ENCODE data around the gene PDIA6.

PDIA6 gene

GRCh38 chr2:10844097-10844496 lies 31.5 kb upstream of the PDIA6 start:
- no peak overlapping the region for H3K27ac ChIP-seq
- TF ChIP-seq, protein P1, sequence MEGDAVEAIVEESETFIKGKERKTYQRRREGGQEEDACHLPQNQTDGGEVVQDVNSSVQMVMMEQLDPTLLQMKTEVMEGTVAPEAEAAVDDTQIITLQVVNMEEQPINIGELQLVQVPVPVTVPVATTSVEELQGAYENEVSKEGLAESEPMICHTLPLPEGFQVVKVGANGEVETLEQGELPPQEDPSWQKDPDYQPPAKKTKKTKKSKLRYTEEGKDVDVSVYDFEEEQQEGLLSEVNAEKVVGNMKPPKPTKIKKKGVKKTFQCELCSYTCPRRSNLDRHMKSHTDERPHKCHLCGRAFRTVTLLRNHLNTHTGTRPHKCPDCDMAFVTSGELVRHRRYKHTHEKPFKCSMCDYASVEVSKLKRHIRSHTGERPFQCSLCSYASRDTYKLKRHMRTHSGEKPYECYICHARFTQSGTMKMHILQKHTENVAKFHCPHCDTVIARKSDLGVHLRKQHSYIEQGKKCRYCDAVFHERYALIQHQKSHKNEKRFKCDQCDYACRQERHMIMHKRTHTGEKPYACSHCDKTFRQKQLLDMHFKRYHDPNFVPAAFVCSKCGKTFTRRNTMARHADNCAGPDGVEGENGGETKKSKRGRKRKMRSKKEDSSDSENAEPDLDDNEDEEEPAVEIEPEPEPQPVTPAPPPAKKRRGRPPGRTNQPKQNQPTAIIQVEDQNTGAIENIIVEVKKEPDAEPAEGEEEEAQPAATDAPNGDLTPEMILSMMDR (IDR thresholded peaks at IDR 0.05), result no peak
- H3K4me1 ChIP-seq (ENCODE audit: control insufficient read depth in 1 of 2, insufficient read depth in 1 of 2, low read depth in 1 of 2, low read length in 1 of 2), result no peaks in the 10 kb centered on the region
- H3K27me3 ChIP-seq, result peaks cover 40% of the 10 kb centered on the region
- no peaks in the 10 kb centered on the region for H3K36me3 ChIP-seq
- H3K4me3 ChIP-seq (ENCODE audit: low read depth in 1 of 2, low read length in 1 of 2), result no peak overlapping the region
- H3K9me3 ChIP-seq, result no peaks in the 10 kb centered on the region

DNA sequence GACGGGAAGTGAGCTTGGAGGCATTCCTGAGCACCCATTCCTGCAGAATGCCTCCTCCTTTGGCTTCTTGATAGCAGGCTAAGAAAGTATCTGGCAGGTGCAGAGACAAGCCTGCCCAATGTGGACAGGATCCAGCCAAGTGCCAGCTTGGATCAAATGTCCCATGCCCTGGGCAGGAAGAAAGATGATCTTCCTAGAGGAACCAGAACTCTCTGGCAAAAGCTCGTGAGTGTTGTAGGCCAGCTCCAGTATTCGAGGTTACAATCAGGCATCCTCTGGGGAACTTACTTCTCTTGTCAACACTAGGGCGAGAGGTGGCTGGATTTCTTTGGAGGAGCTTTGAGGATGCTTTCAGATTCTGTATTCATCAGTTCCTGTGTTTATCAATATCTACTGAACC lies 29.9 kb upstream of the PDIA6 start:
- Histone ChIP-seq H3K27ac (no peak overlapping the region), H3K27me3 (peaks cover 51% of the 10 kb centered on the region)

GRCh38 chr2:10841547-10842219 lies 29.1 kb upstream of the PDIA6 start:
- H3K36me3 ChIP-seq, result no peaks in the 10 kb centered on the region
- no peak overlapping the region for H3K27ac ChIP-seq
- TF ChIP-seq, protein P1 (IDR thresholded peaks at IDR 0.05), result no peak
- no peak overlapping the region for H3K4me3 ChIP-seq (ENCODE audit: low read depth in 1 of 2, low read length in 1 of 2)
- H3K4me1 ChIP-seq (ENCODE audit: control insufficient read depth in 1 of 2, insufficient read depth in 1 of 2, low read depth in 1 of 2, low read length in 1 of 2), result no peaks in the 10 kb centered on the region
- peaks cover 56% of the 10 kb centered on the region for H3K27me3 ChIP-seq
- H3K9me3 ChIP-seq, result no peaks in the 10 kb centered on the region

More for the DNA sequence above, 29.9 kb upstream of the PDIA6 start:
- H3K4me3 ChIP-seq (ENCODE audit: low read depth in 1 of 2, low read length in 1 of 2), result no peak overlapping the region
- no peaks in the 10 kb centered on the region for H3K9me3 ChIP-seq
- H3K4me1 ChIP-seq (ENCODE audit: control insufficient read depth in 1 of 2, insufficient read depth in 1 of 2, low read depth in 1 of 2, low read length in 1 of 2), result no peaks in the 10 kb centered on the region
- TF ChIP-seq, protein P1 (IDR thresholded peaks at IDR 0.05), result no peak
- no peaks in the 10 kb centered on the region for H3K36me3 ChIP-seq

DNA sequence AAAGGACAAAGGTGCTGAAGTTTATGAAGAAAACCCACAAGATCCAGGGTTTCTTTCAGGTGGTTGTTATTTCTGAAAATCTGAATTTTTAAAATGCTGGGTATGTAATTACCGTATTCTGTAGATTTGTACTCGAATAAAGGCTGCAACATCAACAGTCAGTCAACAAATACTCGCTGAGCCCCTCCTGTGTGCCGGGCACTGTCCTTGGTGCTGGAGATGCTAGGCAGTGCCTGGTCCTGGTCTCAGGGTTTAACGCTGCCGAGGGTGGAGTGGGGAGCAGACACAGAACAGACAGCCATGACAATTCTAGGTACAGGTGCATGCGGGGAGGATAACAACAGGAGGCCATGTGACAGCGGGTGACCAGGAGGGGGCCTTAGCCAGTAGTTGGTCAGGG lies 27.2 kb upstream of the PDIA6 start:
- TF ChIP-seq, protein P1 (IDR thresholded peaks at IDR 0.05), result no peak
- H3K36me3 ChIP-seq, result no peaks in the 10 kb centered on the region
- no peak overlapping the region for H3K4me3 ChIP-seq (ENCODE audit: low read depth in 1 of 2, low read length in 1 of 2)
- H3K27me3 ChIP-seq, result peaks cover 62% of the 10 kb centered on the region
- no peaks in the 10 kb centered on the region for H3K4me1 ChIP-seq (ENCODE audit: control insufficient read depth in 1 of 2, insufficient read depth in 1 of 2, low read depth in 1 of 2, low read length in 1 of 2)
- H3K9me3 ChIP-seq, result no peaks in the 10 kb centered on the region
- H3K27ac ChIP-seq, result no peak overlapping the region

- H3K9me3 ChIP-seq, result no peaks in the 10 kb centered on the region
- no peaks in the 10 kb centered on the region for H3K4me1 ChIP-seq (ENCODE audit: control insufficient read depth in 1 of 2, insufficient read depth in 1 of 2, low read depth in 1 of 2, low read length in 1 of 2)
- TF ChIP-seq, protein P1 (IDR thresholded peaks at IDR 0.05), result no peak
- no peaks in the 10 kb centered on the region for H3K36me3 ChIP-seq
- H3K4me3 ChIP-seq (ENCODE audit: low read depth in 1 of 2, low read length in 1 of 2), result no peak overlapping the region
- H3K27ac ChIP-seq, result no peak overlapping the region
- H3K27me3 ChIP-seq, result peaks cover 64% of the 10 kb centered on the region
These were observed 26.1 kb upstream of the PDIA6 start for GRCh38 chr2:10838734-10839133.
